Sigmoid colon (tissue), 7 donors: ENCODE data around the gene GUCY1A2. TPM values are rescaled to one million over a fixed set of nuclear protein-coding genes. Genes with fewer than 3 reads are reported as not detected.

Experiments used
- DNase-seq: peaks from one replicate; pipeline ENCODE4 v3.0.0-alpha.2; 2019
- H3K27ac ChIP-seq, 4 donors: fragments of 200-600 bp; sonication (generic); one replicate each; pipeline ENCODE4 v1.5.1; 2016 to 2019; ENCODE audit warnings: mild to moderate bottlenecking in 1 of 4
- H3K27me3 ChIP-seq, 3 donors: fragments of 200-600 bp; sonication (generic); one replicate each; pipeline ENCODE4 v1.5.1; 2019; ENCODE audit warnings: mild to moderate bottlenecking in 1 of 3
- H3K36me3 ChIP-seq, 4 donors: fragments of 200-600 bp; sonication (generic); one replicate each; pipeline ENCODE4 v1.5.1; 2016 to 2019
- H3K4me1 ChIP-seq, 4 donors: fragments of 200-600 bp; sonication (generic); one replicate each; pipeline ENCODE4 v1.5.1; 2017 to 2019
- H3K4me3 ChIP-seq, 4 donors: fragments of 200-600 bp; sonication (generic); one replicate each; pipeline ENCODE4 v1.5.1; 2017 to 2019; ENCODE audit warnings: mild to moderate bottlenecking in 2 of 4, moderate library complexity in 1 of 4
- H3K9me3 ChIP-seq, 4 donors: fragments of 200-600 bp in 3 of 4; sonication (generic) in 3 of 4; one replicate each; pipeline versions ENCODE4 v1.5.1 to v1.6.1; 2013 to 2019
- EP300 ChIP-seq, 4 donors: sonication (generic); formaldehyde crosslinking; IDR thresholded peaks; one replicate each; pipeline ENCODE4 v1.6.1; 2017; ENCODE audit warnings: antibody characterized with exemption in 4 of 4
- POLR2A ChIP-seq, 2 donors: fragments of 450-650 bp; IDR thresholded peaks; one replicate each; pipeline ENCODE4 v1.6.1; 2016; ENCODE audit warnings: antibody characterized with exemption in 2 of 2, mild to moderate bottlenecking in 2 of 2, moderate library complexity in 2 of 2
- POLR2AphosphoS5 ChIP-seq, 4 donors: sonication (generic); formaldehyde crosslinking; IDR thresholded peaks; one replicate each; pipeline ENCODE4 v1.6.1; 2017; ENCODE audit warnings: antibody characterized with exemption in 4 of 4
- WGBS, 2 donors: extraction: QIAGEN DNeasy Blood & Tissue Kit; methylation state at CpG; one replicate each; pipeline ENCODE4 v1.1.7; 2013; 5-methylcytosine and 5-hydroxymethylcytosine counted together
- intact Hi-C: fragments of 100-400 bp; cut with DNase I; formaldehyde crosslinking; loops from one replicate; pipeline ENCODE4 v1.15.1; 2023
- polyA plus RNA-seq, 3 donors: library from polyadenylated mRNA; stranded (reverse); fragments of 200-250 nt; gene quantifications; one replicate each; pipeline ENCODE4 v1.2.3, GENCODE V29; 2013
- total RNA-seq, 4 donors: library from RNA; depleted of rRNA; stranded (reverse); fragments of >200 nt; gene quantifications; one replicate each; pipeline ENCODE4 v1.1.0, GENCODE V29; 2016
- TF ChIP-seq, protein P1 (sequence below), 4 experiments: fragments of 450-650 bp in 3 of 4; fragments of 200-600 bp in 1 of 4; IDR thresholded peaks; one replicate each; pipeline ENCODE4 v1.5.1; 2016 to 2019; ENCODE audit warnings: antibody characterized with exemption in 4 of 4, mild to moderate bottlenecking in 3 of 4, moderate library complexity in 2 of 4
- donor health status: healthy with polysubstance abuse.
- donor health status: Bipolar disorder and iron deficiency.
- donor health status: healthy.

The GUCY1A2 gene
- total and polyA plus RNA-seq, 7 donors = under 0.01 to 2.9 (median 1.6) TPM; not detected in 1

DNA sequence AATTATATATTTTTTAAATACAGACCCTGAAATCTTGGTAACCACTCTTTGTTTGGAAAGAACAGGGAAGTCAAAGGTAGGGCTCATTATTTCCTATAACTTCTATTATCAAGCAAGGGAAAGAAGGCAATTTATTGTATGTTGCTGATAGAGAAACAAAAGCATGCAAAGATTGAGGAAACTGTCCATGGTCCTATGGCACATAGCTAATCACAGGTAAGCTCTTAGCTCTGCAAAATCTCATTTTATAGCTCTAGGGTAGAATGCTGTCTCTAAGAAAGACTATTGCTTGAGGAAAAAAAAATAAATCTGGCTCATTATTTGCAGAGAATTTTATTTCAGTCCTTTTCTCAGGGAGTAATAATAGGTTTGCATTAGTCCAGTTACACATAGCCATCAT lies 7.4 kb upstream of the GUCY1A2 start:
- H3K27me3 ChIP-seq = peaks cover 0 to 26% (median 10%) of the 10 kb centered on the region in 3 donors
- intact Hi-C loops = no loop called here

DNA sequence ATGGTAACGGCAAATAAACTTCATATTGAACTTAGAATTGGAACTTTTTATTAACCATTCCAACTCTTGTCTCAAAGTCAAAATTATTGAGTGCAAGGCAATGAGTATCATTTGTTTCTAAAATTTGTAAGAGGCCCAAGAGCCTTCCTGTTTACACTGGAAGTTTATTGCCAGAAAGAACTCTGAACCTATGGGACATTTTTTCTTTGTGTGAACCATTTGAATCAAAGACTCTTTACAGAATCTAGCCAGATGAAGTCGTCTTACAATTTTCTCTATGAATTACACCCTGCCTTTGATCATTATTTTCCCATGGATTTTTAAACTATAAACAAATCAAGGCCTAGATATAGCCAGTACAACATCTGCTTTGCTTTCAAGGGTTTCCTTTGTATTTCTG lies 2.3 kb upstream of the GUCY1A2 start:
- H3K27ac ChIP-seq = no peak overlapping the region
- H3K27me3 ChIP-seq = peaks cover 9 to 73% (median 44%) of the 10 kb centered on the region in 3 donors
- intact Hi-C loops = no loop called here
- peaks cover 0 to 19% (median 16%) of the 10 kb centered on the region in 4 donors for H3K4me1 ChIP-seq
- no peak for TF ChIP-seq POLR2AphosphoS5 (IDR thresholded peaks at IDR 0.05)
- no peak for TF ChIP-seq EP300 (IDR thresholded peaks at IDR 0.05)
- TF ChIP-seq, protein P1, sequence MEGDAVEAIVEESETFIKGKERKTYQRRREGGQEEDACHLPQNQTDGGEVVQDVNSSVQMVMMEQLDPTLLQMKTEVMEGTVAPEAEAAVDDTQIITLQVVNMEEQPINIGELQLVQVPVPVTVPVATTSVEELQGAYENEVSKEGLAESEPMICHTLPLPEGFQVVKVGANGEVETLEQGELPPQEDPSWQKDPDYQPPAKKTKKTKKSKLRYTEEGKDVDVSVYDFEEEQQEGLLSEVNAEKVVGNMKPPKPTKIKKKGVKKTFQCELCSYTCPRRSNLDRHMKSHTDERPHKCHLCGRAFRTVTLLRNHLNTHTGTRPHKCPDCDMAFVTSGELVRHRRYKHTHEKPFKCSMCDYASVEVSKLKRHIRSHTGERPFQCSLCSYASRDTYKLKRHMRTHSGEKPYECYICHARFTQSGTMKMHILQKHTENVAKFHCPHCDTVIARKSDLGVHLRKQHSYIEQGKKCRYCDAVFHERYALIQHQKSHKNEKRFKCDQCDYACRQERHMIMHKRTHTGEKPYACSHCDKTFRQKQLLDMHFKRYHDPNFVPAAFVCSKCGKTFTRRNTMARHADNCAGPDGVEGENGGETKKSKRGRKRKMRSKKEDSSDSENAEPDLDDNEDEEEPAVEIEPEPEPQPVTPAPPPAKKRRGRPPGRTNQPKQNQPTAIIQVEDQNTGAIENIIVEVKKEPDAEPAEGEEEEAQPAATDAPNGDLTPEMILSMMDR (IDR thresholded peaks at IDR 0.05) = no peak
- no peak for TF ChIP-seq POLR2A (IDR thresholded peaks at IDR 0.05)
- H3K36me3 ChIP-seq = no peaks in the 10 kb centered on the region
- no peak overlapping the region for H3K4me3 ChIP-seq
- H3K9me3 ChIP-seq = no peaks in the 10 kb centered on the region
- DNase-seq = no peak
- 42 to 66% methylated on average over 2 of the region's 2 CpGs for WGBS, 2 donors

More for the DNA sequence above, 7.4 kb upstream of the GUCY1A2 start:
- H3K9me3 ChIP-seq = no peaks in the 10 kb centered on the region
- no peaks in the 10 kb centered on the region for H3K36me3 ChIP-seq
- TF ChIP-seq, protein P1 (IDR thresholded peaks at IDR 0.05) = no peak
- no peak for TF ChIP-seq POLR2AphosphoS5 (IDR thresholded peaks at IDR 0.05)
- TF ChIP-seq POLR2A (IDR thresholded peaks at IDR 0.05) = no peak
- no peak for TF ChIP-seq EP300 (IDR thresholded peaks at IDR 0.05)
- DNase-seq = no peak
- H3K4me3 ChIP-seq = no peak overlapping the region
- H3K27ac ChIP-seq = no peak overlapping the region
- H3K4me1 ChIP-seq = no peaks in the 10 kb centered on the region

DNA sequence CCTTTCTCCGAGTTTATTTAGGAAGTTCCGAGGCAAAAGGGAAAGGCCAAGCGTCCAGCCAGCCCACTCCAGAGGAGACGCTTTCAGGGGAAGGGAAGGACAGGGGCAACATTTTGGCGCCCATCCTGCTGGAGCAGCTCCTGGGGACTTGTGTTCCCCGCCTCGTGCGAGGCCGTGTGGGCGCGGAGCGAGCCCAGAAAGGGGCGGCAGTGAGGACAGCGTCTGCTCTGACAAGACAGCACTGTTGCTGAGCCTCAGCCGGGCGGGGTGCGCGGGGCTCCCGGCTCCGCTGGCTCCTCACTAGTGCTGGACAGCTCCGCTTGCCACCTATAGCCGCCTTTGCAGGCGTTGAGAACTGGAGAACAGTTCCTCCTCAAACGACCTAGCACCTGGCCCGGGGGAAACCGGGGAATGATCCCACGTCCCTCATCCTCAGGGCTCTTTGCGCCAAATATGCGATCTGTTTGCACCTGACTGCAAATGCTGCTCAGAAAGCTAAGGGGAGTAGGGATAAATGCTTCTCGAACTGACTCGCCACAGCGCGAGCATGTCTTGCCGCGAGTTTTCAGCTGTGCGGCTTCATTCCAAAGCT lies 722 bp upstream of the GUCY1A2 start:
- peak; percentile 66 for DNase-seq
- Histone ChIP-seq H3K4me1 (peaks cover 0 to 19% (median 16%) of the 10 kb centered on the region in 4 donors), H3K27ac (no peak overlapping the region), H3K9me3 (no peaks in the 10 kb centered on the region), H3K4me3 (peak overlapping the region in 3 of 4 donors; percentile 44 to 52 (median 48)), H3K27me3 (peaks cover 9 to 88% (median 44%) of the 10 kb centered on the region in 3 donors), H3K36me3 (no peaks in the 10 kb centered on the region)
- intact Hi-C loops = no loop called here
- 3% methylated on average over 36 of the region's 36 CpGs for WGBS, 2 donors
- TF ChIP-seq, protein P1 (IDR thresholded peaks at IDR 0.05) = no peak
- TF ChIP-seq POLR2A (IDR thresholded peaks at IDR 0.05) = no peak
- TF ChIP-seq EP300 (IDR thresholded peaks at IDR 0.05) = no peak
- no peak for TF ChIP-seq POLR2AphosphoS5 (IDR thresholded peaks at IDR 0.05)

DNA sequence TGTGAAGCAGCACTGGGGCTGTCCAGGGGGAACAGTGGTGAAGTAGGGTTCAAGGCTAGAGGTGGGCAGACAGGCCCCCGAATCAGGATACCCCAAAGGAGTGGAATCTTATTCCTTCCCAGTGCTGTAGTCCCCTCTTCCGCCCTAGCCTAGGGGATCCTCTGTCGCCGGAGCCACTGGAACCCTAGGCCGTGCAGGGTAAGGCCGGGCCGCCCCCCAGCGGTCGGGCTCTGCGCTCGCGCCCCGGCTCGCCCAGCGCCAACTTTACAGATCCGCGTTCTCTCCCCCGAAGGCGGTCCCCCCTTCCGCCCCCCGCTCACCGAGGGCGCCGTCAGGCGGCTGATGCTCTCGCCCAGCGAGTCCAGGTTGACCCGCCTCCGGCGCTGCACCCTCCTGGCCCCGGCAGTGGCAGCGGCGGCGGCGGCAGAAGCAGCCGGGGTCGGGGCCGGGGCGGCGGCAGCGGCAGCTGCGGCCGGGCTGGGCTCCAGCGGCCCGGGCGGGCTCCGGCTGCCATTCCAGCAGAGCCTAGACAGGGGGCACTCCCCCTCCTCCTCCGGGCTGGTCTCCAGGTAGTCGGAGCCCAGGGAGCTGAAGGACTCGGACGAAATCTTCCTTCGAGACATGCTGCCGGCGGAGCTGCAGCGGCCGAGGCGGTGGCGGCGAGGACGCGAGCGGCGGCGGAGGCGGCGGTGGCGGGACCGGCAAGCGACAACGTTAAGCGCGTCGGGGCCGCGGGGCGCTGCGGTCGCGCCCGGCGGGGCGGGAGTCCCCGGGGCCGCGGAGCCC lies 650 bp downstream of the GUCY1A2 start:
- WGBS, 2 donors = 1% methylated on average over 85 of the region's 85 CpGs
- peaks cover 9 to 80% (median 44%) of the 10 kb centered on the region in 3 donors for H3K27me3 ChIP-seq

More for the DNA sequence above, 650 bp downstream of the GUCY1A2 start:
- intact Hi-C loops = no loop called here
- DNase-seq = peak; percentile 59
- H3K9me3 ChIP-seq = no peaks in the 10 kb centered on the region
- H3K4me3 ChIP-seq = peak overlapping the region in 3 of 4 donors; percentile 44 to 52 (median 48)
- H3K4me1 ChIP-seq = peaks cover 0 to 19% (median 16%) of the 10 kb centered on the region in 4 donors
- H3K27ac ChIP-seq = peak overlapping the region in 3 of 4 donors; percentile 4 to 38 (median 14)
- H3K36me3 ChIP-seq = no peaks in the 10 kb centered on the region
- no peak for TF ChIP-seq POLR2AphosphoS5 (IDR thresholded peaks at IDR 0.05)
- no peak for TF ChIP-seq EP300 (IDR thresholded peaks at IDR 0.05)
- TF ChIP-seq, protein P1 (IDR thresholded peaks at IDR 0.05) = no peak
- no peak for TF ChIP-seq POLR2A (IDR thresholded peaks at IDR 0.05)
